Measurements from ENCODE around the gene GPR15.

GRCh38 chr3:98548544-98548943, 16.8 kb downstream of the GPR15 start:
- TF ChIP-seq POLR2A (IDR thresholded peaks at IDR 0.05) = no peak
- no peak for TF ChIP-seq CTCF (IDR thresholded peaks at IDR 0.05)

Data from testis (tissue), 2 donors.